ENCODE data around the gene TSPYL2. TPM values are rescaled to one million over a fixed set of nuclear protein-coding genes. Genes with fewer than 3 reads are reported as not detected.

TSPYL2 gene
- total RNA-seq, 1 experiment from 2014 or later, result 19.9 TPM

- CTCF ChIA-PET, result no interaction called here
- Mint-ChIP-seq H3K9me3 (ENCODE audit: low read depth, unreplicated experiment) (no peaks in the 10 kb centered on the region), H3K27ac (ENCODE audit: unreplicated experiment) (no peak overlapping the region), H3K27me3 (ENCODE audit: unreplicated experiment) (peaks cover 23% of the 10 kb centered on the region), H3K4me3 (ENCODE audit: low read depth, unreplicated experiment) (no peak overlapping the region), H3K36me3 (ENCODE audit: insufficient read depth, unreplicated experiment) (peaks cover 12% of the 10 kb centered on the region), H3K4me1 (ENCODE audit: low read depth, unreplicated experiment) (peaks cover 12% of the 10 kb centered on the region)
- intact Hi-C loops (cut with micrococcal nuclease; ENCODE audit: unreplicated experiment), result no loop called here
- BruUV-seq (replicated peaks), result no TSS peak
- TF ChIP-seq, protein P1, sequence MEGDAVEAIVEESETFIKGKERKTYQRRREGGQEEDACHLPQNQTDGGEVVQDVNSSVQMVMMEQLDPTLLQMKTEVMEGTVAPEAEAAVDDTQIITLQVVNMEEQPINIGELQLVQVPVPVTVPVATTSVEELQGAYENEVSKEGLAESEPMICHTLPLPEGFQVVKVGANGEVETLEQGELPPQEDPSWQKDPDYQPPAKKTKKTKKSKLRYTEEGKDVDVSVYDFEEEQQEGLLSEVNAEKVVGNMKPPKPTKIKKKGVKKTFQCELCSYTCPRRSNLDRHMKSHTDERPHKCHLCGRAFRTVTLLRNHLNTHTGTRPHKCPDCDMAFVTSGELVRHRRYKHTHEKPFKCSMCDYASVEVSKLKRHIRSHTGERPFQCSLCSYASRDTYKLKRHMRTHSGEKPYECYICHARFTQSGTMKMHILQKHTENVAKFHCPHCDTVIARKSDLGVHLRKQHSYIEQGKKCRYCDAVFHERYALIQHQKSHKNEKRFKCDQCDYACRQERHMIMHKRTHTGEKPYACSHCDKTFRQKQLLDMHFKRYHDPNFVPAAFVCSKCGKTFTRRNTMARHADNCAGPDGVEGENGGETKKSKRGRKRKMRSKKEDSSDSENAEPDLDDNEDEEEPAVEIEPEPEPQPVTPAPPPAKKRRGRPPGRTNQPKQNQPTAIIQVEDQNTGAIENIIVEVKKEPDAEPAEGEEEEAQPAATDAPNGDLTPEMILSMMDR (IDR thresholded peaks at IDR 0.05; ENCODE audit: unreplicated experiment), result no peak
- DNase-seq, result no peak
Measured at GRCh38 chrX:53076671-53077070, 5.5 kb upstream of the TSPYL2 start.

GRCh38 chrX:53077207-53078197 lies 4.7 kb upstream of the TSPYL2 start:
- peaks cover 23% of the 10 kb centered on the region for H3K27me3 Mint-ChIP-seq (ENCODE audit: unreplicated experiment)
- DNase-seq, result no peak
- no TSS peak for BruUV-seq (replicated peaks)
- peaks cover 18% of the 10 kb centered on the region for H3K36me3 Mint-ChIP-seq (ENCODE audit: insufficient read depth, unreplicated experiment)
- no peak overlapping the region for H3K4me3 Mint-ChIP-seq (ENCODE audit: low read depth, unreplicated experiment)
- TF ChIP-seq, protein P1 (IDR thresholded peaks at IDR 0.05; ENCODE audit: unreplicated experiment), result no peak
- no peak overlapping the region for H3K27ac Mint-ChIP-seq (ENCODE audit: unreplicated experiment)
- intact Hi-C loops (cut with micrococcal nuclease; ENCODE audit: unreplicated experiment), result no loop called here
- CTCF ChIA-PET, result no interaction called here
- no peaks in the 10 kb centered on the region for H3K9me3 Mint-ChIP-seq (ENCODE audit: low read depth, unreplicated experiment)
- H3K4me1 Mint-ChIP-seq (ENCODE audit: low read depth, unreplicated experiment), result peaks cover 4% of the 10 kb centered on the region

GRCh38 chrX:53078943-53079342 lies 3.2 kb upstream of the TSPYL2 start:
- Mint-ChIP-seq H3K4me1 (ENCODE audit: low read depth, unreplicated experiment) (peaks cover 12% of the 10 kb centered on the region), H3K4me3 (ENCODE audit: low read depth, unreplicated experiment) (no peak overlapping the region), H3K36me3 (ENCODE audit: insufficient read depth, unreplicated experiment) (peaks cover 31% of the 10 kb centered on the region), H3K27me3 (ENCODE audit: unreplicated experiment) (peaks cover 23% of the 10 kb centered on the region), H3K9me3 (ENCODE audit: low read depth, unreplicated experiment) (no peaks in the 10 kb centered on the region), H3K27ac (ENCODE audit: unreplicated experiment) (no peak overlapping the region)
- CTCF ChIA-PET, result no interaction called here
- no peak for DNase-seq
- intact Hi-C loops (cut with micrococcal nuclease; ENCODE audit: unreplicated experiment), result no loop called here
- TF ChIP-seq, protein P1 (IDR thresholded peaks at IDR 0.05; ENCODE audit: unreplicated experiment), result no peak
- BruUV-seq (replicated peaks), result no TSS peak

DNA sequence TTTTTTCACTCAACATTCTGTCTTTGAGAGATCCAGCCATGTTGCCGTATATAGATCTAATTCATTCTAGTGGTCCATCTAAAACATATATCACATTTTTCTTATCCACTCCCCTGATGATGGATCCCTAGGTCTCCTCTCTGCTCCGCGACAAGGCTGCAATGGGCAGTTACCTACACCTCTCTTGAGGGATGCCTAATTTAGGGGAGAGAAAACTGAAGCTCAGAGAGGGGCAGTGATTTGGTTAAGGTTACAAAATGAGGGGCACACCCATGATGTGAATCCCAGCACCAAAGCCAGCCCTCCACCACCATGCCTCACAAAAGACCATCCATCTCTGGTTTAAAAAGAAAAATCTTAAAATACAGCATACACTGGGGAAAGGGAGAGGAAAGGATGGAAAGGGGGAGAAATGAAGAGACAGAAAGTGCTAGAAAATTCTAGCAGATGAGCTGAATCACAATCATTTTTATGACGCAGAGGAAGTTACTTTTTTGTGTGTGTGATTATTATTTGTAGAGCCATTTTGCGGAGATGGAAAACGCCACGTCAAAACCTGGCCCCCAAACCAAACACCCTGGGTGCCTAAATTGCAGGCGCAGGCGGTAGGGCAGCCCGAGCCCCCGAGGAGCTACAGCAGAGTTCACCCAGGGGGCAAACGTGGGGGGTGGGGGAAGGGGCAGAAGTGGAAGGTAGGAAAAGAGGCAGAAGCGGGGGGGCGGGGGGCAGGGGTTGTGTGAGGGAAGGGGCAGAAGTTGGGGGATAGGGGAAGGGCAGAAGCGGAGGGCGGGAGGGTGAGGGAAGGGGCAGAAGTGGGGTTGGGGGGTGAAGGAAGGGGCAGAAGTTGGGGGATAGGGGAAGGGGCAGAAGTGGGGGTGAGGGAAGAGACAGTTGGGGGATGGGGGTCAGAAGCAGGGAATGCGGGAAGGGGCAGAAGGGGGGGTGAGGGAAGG lies 1.3 kb upstream of the TSPYL2 start:
- Mint-ChIP-seq H3K4me3 (ENCODE audit: low read depth, unreplicated experiment) (peak overlapping the region; percentile 55), H3K4me1 (ENCODE audit: low read depth, unreplicated experiment) (peaks cover 12% of the 10 kb centered on the region), H3K27ac (ENCODE audit: unreplicated experiment) (peak overlapping the region; percentile 71), H3K9me3 (ENCODE audit: low read depth, unreplicated experiment) (no peaks in the 10 kb centered on the region), H3K27me3 (ENCODE audit: unreplicated experiment) (peaks cover 10% of the 10 kb centered on the region), H3K36me3 (ENCODE audit: insufficient read depth, unreplicated experiment) (peaks cover 40% of the 10 kb centered on the region)
- intact Hi-C loops (cut with micrococcal nuclease; ENCODE audit: unreplicated experiment), result no loop called here
- no peak for DNase-seq
- no TSS peak for BruUV-seq (replicated peaks)
- CTCF ChIA-PET, result interaction anchor here (0.7 kb wide), 1 partner anchor 41 kb away, joined by 3 read pairs; no protein-coding TSS in a partner anchor
- TF ChIP-seq, protein P1 (IDR thresholded peaks at IDR 0.05; ENCODE audit: unreplicated experiment), result no peak
